Nephron (organoid): ENCODE data around the gene RSPH10B.
A peak's percentile ranks its signal among the peaks of the same experiment; 100 is the strongest.
"Not testable (repeated sequence)": the region's sequence is repeated elsewhere in the genome, so short reads cannot be mapped to it uniquely, and the experiment has no call there.

Experiments
- H3K27ac Mint-ChIP-seq, 3 experiments: 2 replicates each; pipeline ENCODE4 v1.8.0; 2020; ENCODE audit warnings: mixed read lengths in 3 of 3, mild to moderate bottlenecking in 2 of 3, moderate library complexity in 1 of 3
- H3K27me3 Mint-ChIP-seq: 2 replicates; pipeline ENCODE4 v1.8.0; 2021; ENCODE audit warnings: low read depth, mild to moderate bottlenecking, moderate library complexity, mixed read lengths
- H3K36me3 Mint-ChIP-seq: 2 replicates; pipeline ENCODE4 v1.8.0; 2020; ENCODE audit warnings: low read depth, mixed read lengths
- H3K4me1 Mint-ChIP-seq: 2 replicates; pipeline ENCODE4 v1.8.0; 2020; ENCODE audit warnings: mixed read lengths
- H3K4me3 Mint-ChIP-seq, 3 experiments: 2 replicates each; pipeline ENCODE4 v1.8.0; 2020; ENCODE audit warnings: mild to moderate bottlenecking in 3 of 3, mixed read lengths in 3 of 3, moderate library complexity in 2 of 3
- H3K9me3 Mint-ChIP-seq: 2 replicates; pipeline ENCODE4 v1.8.0; 2020; ENCODE audit warnings: mixed read lengths
- TF ChIP-seq, protein P1 (sequence below), 3 experiments: fragments of 200-600 bp; sonication (generic); IDR thresholded peaks; one replicate each; pipeline ENCODE4 v1.5.0; 2021; ENCODE audit warnings: antibody characterized with exemption in 3 of 3; ENCODE audit not compliant: unreplicated experiment in 3 of 3

The RSPH10B gene

DNA sequence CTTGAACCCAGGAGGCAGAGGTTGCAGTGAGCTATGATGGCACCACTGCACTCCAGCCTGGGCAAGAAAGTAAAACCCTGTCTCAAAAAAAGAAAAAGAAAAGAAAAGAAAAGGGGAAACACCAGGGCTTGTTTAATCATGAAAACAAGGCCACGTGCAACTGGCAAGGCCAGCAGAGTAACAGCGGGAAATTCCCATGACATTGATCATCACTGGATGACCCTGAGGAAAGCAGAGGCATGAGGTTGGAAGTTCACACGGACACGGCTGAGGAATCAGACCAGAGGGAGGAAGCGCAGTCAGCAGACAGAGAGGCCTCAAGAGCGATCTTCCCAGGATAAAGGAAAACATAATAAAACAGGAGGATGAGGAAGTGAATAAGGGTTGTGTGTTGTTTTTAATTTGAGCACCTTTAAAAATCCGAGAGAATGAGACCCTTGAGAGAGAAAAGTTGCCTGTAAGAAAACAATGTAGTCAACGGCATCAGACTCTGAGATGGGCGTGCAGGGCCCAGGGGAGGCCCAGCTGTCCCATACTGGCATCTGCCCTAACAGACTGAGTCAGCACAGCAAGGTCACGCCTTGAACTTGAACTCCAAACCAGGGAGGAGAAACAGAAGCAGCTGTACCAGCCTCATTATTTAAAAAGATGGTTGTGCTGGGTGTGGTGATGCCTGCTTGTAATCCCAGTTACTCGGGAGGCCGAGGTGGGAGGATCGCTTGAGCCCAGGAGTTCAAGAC, 38.4 kb downstream of the RSPH10B start:
- H3K9me3 Mint-ChIP-seq, H3K4me1 Mint-ChIP-seq, H3K36me3 Mint-ChIP-seq, H3K4me3 Mint-ChIP-seq, H3K27me3 Mint-ChIP-seq: not testable (repeated sequence)
- H3K27ac Mint-ChIP-seq: peak overlapping the region in 2 of 3 experiments; percentile 28 to 50

DNA sequence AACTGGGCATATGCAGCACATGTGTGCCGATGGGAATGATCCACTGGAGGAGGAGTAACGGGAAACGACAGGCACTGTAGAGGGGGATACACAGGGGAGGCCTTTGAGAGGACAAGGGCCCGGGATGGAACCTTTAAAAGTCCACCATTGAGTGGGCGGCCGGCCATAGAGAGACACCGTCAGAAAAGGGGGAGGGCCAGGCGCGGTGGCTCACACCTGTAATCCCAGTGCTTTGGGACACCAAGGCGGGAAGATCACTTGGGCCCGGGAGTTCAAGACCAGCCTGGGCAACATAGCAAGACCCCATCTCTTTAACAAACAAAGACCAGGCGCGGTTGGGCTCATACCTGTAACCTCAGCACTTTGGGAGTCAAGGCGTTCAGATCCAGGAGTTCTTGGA, 39.2 kb downstream of the RSPH10B start:
- H3K27ac Mint-ChIP-seq: peak overlapping the region in 1 of 3 experiments; percentile 87
- not testable (repeated sequence) for H3K36me3 Mint-ChIP-seq, H3K4me3 Mint-ChIP-seq, H3K27me3 Mint-ChIP-seq, H3K4me1 Mint-ChIP-seq, H3K9me3 Mint-ChIP-seq

DNA sequence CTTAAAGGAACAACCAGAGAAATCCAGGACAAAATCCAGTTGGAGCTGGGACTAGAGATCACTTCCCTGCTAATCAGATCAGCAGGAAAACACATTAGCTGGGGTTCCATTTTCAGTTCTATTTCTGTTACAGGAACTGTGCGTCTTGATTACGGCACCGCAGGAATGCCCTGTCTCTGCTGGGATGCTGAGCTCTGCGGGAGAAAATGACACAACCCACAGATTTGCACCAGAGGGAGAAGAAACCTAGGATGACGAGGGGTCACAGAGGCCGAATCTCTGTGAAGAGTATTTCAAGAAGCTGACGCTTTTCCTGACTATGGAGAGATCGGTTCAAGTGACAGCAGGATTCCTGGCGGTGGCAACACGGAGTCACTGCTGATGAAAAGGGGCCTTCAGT, 40.2 kb downstream of the RSPH10B start:
- H3K4me1 Mint-ChIP-seq, H3K27me3 Mint-ChIP-seq, H3K4me3 Mint-ChIP-seq, H3K9me3 Mint-ChIP-seq, H3K36me3 Mint-ChIP-seq, H3K27ac Mint-ChIP-seq: not testable (repeated sequence)

DNA sequence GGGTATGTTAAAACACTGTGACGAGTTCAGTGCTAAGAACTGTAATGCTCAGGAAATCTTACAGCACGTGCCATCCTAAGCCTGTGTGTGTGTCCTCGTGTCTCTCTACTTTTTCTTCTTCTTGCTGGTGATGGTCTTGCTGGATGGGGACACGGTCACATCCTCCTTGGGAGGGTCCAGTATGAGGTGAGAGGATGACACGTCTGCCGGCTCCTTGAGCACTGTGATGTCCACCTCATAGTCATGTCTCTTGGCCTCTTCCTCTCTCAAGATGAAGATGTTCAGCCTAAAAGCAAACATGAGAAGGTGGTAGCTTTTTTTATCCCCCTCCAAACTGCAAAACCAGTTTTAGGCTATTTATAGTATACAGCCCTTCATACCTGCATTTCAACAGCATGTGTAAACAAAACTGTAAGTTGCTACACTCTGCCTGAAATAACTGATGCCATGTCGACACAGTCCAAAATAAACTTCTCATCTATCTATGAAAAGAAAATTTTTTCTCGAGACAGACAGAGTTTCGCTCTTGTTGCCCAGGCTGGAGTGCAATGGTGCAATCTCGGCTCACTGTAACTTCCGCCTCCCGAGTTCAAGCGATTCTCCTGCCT, 44.1 kb downstream of the RSPH10B start:
- not testable (repeated sequence) for H3K4me3 Mint-ChIP-seq, H3K36me3 Mint-ChIP-seq, H3K27ac Mint-ChIP-seq, H3K4me1 Mint-ChIP-seq, H3K9me3 Mint-ChIP-seq, H3K27me3 Mint-ChIP-seq

DNA sequence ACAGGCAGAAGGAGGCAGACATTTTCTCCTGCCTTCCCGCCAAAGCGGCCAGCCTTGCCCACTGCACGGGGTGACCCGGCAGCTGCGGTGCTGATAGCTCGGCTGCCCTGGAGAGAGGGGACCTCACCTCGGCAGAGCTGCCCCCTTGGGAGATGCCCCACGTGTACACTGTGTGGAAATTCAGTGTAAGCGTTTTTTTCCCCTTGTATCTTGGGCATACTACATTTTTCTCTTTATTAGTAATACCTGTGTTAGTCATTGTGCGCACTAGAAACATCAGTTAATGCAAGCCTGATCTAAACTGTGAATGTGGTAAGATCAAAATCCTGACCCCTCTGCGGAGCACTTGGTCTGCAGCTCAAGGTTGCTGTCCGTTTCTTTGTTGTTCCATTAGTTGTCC, 45.9 kb downstream of the RSPH10B start:
- H3K27ac Mint-ChIP-seq, H3K27me3 Mint-ChIP-seq, H3K4me1 Mint-ChIP-seq, H3K36me3 Mint-ChIP-seq, H3K4me3 Mint-ChIP-seq, H3K9me3 Mint-ChIP-seq: not testable (repeated sequence)

DNA sequence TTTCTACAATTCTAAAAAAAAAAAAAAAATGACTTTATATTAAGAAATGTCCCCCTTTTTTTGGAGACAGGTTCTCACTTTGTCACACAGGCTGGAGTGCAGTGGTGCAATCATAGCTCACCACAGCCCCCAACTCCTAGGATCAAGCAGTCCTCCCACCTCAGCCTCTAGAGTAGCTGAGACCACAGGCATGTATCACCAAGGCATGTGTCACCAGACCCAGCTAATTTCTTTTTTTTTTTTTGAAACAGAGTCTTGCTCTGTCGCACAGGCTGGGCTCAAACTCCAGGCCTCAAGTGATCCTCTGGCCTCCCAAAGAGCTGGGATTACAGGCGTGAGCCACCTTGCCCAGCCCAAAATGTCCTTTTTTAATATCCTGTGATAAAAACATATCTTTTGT, 46.3 kb downstream of the RSPH10B start:
- H3K27ac Mint-ChIP-seq, H3K27me3 Mint-ChIP-seq, H3K36me3 Mint-ChIP-seq, H3K4me3 Mint-ChIP-seq, H3K4me1 Mint-ChIP-seq, H3K9me3 Mint-ChIP-seq: not testable (repeated sequence)

DNA sequence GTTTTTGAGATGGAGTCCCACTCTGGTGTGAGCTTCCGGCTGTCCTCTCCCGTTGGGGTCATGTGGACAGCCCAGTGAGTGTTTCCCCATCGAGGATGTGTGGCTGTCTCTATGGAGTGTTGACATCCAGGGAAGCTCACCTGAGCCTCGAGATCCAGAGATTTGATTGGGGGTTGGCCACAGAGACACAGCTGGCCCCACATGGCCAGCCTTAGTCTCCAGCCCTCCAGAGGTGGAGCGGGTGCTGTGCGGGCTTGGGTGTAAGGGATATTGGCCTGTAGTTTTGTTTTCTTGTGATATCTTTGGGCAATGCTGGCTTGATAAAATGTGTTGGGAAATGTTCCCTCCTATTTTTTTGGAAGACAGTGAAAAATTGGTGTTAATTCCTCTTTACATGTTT, 54.0 kb downstream of the RSPH10B start:
- H3K27ac Mint-ChIP-seq, H3K36me3 Mint-ChIP-seq, H3K9me3 Mint-ChIP-seq, H3K4me1 Mint-ChIP-seq, H3K4me3 Mint-ChIP-seq, H3K27me3 Mint-ChIP-seq: not testable (repeated sequence)

DNA sequence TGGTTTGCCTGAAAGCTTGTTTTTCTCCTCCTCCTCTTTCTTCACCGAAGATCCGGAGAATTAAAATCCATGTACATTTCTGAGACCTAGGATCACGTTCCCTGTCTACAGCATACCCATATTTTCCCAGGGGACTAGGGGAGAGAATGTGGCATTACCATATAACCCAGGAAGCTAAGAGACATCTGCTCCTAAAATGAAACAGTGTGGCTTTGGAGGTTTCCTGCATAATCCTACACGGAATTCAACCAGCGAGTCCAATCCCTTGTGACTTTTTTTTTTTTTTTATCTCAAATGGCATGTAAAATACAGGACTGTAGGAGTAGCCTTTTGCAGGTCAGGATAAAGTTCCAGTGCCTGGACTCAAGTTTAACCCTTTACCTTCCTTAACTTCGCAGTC, 61.7 kb downstream of the RSPH10B start:
- not testable (repeated sequence) for H3K27me3 Mint-ChIP-seq, H3K9me3 Mint-ChIP-seq, H3K4me1 Mint-ChIP-seq, H3K4me3 Mint-ChIP-seq
- Mint-ChIP-seq H3K36me3 (peaks cover 19% of the 10 kb centered on the region), H3K27ac (peak overlapping the region in 2 of 3 experiments; percentile 41 to 82)

DNA sequence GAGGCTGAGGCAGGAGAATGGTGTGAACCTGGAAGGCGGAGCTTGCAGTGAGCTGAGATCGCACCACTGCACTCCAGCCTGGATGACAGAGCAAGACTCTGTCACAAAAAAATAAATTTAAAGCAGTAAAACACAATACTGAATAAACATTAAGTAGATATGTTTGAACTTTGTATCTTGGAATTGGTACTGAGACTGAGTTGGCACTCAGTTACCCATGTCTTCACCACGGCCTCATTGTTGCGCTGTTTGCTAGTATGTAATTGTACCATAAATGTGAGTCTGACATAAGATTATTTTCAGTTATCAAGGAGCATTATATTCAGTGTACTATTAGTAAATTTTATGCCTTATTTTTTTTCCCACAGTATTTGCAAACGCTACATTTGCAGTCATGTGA, 65.8 kb downstream of the RSPH10B start:
- not testable (repeated sequence) for H3K4me1 Mint-ChIP-seq, H3K27me3 Mint-ChIP-seq, H3K4me3 Mint-ChIP-seq, H3K9me3 Mint-ChIP-seq, H3K27ac Mint-ChIP-seq
- H3K36me3 Mint-ChIP-seq: peaks cover 19% of the 10 kb centered on the region

DNA sequence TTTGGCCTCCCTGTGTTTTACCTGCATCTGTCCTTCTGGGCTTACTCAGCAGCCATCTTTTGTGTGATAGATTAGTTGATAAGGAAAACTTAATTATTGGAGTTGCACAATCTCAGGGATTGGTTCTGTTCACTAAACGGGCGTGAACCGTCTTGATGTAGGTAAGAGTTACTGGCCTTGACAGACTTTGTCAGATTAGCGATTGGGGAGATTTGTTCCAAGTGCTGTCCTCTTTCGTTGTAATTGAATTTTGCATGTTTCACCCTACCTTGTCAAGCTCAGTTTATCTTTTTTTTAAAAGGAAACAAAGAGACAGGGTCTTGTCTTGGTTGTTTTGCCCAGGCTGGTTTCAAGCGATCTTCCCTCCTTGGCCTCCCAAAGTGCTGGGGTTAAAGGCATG, 67.5 kb downstream of the RSPH10B start:
- H3K4me1 Mint-ChIP-seq, H3K4me3 Mint-ChIP-seq: not testable (repeated sequence)
- H3K36me3 Mint-ChIP-seq: peaks cover 13% of the 10 kb centered on the region

DNA sequence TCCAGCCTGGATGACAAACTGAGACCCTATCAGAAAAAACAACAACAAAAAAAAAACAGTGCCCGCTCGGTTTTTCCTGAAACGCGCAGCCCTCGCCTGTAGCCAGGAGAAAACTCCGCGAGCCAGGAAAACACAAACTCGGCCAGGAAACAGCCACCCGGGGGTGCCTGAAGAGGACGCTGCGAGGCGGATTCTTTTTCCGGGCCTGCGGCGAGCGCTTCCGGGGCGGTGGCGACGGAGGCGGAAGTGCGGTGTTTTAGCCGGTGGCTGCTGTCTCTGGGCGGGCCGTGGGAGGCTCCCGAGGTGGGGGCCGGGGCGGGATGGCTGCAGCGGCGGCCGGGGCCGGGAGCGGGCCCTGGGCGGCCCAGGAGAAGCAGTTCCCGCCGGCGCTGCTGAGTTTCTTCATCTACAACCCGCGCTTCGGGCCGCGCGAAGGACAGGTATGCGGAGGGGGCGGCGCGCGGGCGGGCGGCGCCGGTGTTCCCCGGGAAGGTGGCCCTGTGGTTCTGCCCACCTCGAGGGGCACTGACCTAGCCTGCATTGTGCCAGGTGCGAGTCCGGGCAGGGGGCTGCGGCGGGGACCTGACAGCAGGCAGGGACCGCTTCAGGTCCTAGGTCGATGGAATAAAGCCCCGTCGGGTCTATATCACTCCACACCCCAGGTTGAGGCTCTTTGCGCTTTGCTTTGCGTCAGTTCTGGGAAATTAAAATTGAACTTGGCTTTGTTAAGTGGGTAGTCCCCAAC, 71.8 kb downstream of the RSPH10B start, which contains the start of gene CCZ1:
TSS of gene CCZ1 (plus strand) at position 254 of the 745 bp plus-strand sequence. CDS start at position 321, 67 bp downstream.
- not testable (repeated sequence) for H3K4me1 Mint-ChIP-seq, H3K36me3 Mint-ChIP-seq, H3K27me3 Mint-ChIP-seq, H3K9me3 Mint-ChIP-seq
- H3K4me3 Mint-ChIP-seq: peak within 1 kb of the TSS; percentile 90 to 93 (median 92)
- peak within 1 kb of the TSS in 2 of 3 experiments; percentile 54 to 85 for H3K27ac Mint-ChIP-seq
- TF ChIP-seq, protein P1, sequence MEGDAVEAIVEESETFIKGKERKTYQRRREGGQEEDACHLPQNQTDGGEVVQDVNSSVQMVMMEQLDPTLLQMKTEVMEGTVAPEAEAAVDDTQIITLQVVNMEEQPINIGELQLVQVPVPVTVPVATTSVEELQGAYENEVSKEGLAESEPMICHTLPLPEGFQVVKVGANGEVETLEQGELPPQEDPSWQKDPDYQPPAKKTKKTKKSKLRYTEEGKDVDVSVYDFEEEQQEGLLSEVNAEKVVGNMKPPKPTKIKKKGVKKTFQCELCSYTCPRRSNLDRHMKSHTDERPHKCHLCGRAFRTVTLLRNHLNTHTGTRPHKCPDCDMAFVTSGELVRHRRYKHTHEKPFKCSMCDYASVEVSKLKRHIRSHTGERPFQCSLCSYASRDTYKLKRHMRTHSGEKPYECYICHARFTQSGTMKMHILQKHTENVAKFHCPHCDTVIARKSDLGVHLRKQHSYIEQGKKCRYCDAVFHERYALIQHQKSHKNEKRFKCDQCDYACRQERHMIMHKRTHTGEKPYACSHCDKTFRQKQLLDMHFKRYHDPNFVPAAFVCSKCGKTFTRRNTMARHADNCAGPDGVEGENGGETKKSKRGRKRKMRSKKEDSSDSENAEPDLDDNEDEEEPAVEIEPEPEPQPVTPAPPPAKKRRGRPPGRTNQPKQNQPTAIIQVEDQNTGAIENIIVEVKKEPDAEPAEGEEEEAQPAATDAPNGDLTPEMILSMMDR (IDR thresholded peaks at IDR 0.05; ENCODE audit: unreplicated experiment in 3 of 3): peak in 1 of 3 experiments; percentile 27

More for the DNA sequence above, 67.5 kb downstream of the RSPH10B start:
- not testable (repeated sequence) for H3K27ac Mint-ChIP-seq, H3K27me3 Mint-ChIP-seq, H3K9me3 Mint-ChIP-seq

DNA sequence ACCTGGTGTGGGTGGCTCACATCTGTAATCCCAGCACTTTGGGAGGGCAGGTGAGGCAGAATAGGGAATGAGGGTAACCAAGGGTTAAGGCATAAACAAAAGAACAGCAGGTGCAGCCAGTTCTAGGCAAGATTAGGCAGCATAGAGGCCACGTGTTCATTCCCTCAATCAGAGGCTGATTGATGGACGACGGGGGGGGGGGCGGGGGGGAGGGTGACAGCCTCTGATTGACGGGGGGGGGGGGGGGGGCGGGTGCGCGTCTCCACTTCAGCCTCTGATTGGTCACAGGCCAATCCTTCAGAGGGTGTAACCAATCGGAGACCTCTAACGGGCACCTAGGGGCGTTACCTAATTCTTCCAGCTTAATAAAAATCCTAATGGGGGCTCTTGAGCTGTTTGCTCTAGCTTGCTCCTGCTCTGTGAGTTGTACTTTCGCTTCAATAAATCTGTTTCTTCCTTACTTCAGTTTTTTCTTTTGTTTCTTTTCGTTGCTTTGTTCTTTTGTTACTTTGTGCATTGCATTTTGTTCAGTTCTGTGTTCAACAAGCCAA, 73.0 kb downstream of the RSPH10B start:
- not testable (repeated sequence) for H3K9me3 Mint-ChIP-seq, H3K27ac Mint-ChIP-seq, H3K27me3 Mint-ChIP-seq, H3K4me1 Mint-ChIP-seq, H3K36me3 Mint-ChIP-seq
- H3K4me3 Mint-ChIP-seq: peak overlapping the region; percentile 70 to 80 (median 79)
